Glomerular endothelial cell (primary cell): ENCODE measurements around the gene DDB1. TPM values are rescaled to one million over a fixed set of nuclear protein-coding genes. Genes with fewer than 3 reads are reported as not detected.

Experiments used
- DNase-seq: peaks from one replicate; pipeline ENCODE4 v3.0.0-alpha.2; 2011; ENCODE audit warnings: low read depth, low spot score; ENCODE audit errors: extremely low read depth
- total RNA-seq: library from RNA; depleted of rRNA; stranded (reverse); fragments of >200 nt; gene quantifications from 2 replicates; pipeline ENCODE4 v1.2.3, GENCODE V29; 2015

The DDB1 gene
- total RNA-seq, 1 donor from 2014 or later, result 184 TPM

DNA sequence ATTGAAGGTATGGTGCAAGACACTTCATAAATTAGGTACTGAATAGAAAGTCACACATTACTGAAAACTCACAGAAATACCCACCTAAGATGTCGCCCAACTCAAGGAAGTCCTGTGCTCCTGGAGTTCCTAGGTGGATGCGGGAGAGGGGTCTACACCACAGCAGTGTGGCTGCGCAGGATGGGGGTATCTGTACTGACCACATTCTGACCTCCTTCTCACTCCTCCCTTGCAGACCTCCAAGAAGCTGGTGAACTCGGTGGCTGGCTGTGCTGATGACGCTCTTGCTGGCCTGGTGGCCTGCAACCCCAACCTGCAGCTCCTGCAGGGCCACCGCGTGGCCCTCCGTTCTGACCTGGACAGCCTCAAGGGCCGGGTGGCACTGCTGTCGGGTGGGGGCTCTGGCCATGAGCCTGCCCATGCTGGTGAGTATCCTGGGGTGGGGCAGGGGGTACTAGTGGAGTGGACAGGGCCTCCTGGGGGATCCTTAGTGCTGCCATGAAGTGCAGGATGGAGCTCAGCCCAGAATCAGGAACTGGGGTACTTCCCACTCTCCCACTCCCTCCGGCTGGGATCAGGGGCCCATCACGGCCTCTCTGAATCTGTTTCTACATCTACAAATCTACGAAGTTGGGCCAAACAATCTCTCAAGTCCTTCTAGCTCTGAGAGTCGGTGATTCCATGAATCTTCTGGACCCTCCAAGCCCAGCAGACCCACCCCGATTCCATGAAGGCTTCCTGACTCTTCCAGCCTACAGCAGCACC lies 5.0 kb upstream of the DDB1 start:
- DNase-seq, result no peak

DNA sequence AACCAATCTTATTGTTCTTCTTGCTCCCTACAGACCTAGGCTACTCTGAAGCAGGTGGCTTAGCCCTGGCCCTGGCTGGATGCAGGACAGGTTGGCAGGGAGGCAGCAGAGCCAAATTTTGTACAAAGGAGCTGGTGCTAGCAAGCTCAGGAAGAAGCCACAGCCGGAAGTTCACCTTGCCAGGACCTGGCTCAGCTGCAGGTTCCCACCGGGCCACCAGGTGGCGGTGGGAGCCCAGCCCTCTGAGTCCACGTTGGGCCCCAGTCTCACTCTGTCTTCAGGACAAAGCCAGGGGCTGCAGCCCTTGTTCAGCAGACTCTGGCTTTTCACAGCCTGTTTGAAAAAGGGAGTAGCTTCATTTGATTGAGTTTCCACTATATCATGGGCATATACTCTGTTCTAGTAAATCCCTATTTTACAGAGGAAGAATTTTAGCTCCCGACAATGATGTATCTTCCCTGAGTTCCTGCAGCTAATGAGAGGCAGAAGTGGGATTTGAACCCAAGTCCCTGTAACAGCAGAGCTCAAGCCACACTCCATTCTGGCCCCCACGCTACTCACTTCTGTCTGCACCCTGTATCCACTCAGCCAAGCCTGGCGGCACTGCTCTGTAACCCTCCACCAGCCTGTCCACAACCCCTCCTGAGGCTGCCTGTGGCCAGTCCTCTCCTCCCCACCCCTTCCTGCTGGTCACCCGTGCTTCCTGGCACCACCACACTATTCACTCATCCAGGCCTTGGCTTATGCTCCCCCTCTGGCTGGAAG lies 3.4 kb upstream of the DDB1 start:
- DNase-seq, result no peak

DNA sequence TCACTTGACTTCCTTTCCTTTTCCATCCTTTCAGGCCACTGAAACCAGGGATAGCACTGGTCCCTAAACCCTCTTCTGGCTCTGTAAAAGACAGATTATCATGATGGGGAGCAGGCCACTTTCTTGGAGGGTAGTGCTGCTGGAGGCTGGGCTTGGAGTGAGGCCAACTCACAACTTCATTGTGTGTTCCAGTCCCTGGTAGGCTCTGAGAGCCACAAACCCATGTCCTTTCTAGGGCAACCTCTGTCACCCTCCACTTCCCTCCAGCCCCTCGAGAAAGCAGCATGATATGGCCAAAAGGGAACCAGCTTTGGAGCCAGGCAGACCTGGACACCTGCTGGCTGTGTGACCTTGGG lies 2.4 kb upstream of the DDB1 start:
- no peak for DNase-seq

DNA sequence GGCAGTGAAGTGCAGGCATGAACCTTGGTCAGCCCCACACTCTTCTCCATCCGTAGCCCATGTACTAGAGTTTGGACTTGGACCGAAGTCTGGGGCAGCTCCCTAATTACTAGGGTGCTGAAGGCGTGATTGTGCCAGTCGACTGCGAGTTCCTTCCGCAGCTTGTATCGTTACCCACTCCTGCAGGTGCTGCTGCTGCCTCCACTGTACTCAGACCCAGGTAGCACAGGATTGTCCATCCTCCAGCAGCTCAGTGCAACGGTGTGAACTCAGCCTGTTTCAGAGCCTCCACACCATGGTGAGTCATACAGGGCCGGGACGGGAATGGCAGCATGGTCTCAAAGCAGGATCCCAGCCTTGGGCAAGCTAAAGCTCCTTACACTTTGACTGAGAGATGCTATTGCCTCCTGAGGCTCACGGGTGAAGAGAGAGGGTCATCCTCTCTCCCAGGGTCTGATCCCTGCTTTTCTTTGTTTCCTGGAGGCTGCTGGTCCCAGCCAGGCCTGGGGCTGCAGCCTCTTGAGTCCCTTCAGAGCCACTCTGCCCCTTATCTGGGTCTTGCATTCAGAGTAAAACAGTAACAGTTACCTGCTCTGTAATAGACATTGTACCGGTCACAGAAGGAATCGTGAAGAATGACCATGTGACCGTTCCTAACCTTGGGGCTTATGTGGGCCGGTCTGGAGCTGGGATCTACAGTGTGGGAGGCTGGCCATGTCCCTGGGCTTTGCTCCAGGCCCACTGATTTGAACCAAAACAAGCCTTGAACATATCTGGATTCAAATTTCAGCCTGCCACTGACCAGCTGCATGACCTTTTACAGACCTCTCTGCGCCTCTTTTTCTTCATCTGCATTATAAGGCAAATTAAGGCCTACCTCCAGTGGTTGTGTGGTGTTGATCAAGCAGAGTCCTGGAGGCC lies 1.8 kb upstream of the DDB1 start:
- no peak for DNase-seq

DNA sequence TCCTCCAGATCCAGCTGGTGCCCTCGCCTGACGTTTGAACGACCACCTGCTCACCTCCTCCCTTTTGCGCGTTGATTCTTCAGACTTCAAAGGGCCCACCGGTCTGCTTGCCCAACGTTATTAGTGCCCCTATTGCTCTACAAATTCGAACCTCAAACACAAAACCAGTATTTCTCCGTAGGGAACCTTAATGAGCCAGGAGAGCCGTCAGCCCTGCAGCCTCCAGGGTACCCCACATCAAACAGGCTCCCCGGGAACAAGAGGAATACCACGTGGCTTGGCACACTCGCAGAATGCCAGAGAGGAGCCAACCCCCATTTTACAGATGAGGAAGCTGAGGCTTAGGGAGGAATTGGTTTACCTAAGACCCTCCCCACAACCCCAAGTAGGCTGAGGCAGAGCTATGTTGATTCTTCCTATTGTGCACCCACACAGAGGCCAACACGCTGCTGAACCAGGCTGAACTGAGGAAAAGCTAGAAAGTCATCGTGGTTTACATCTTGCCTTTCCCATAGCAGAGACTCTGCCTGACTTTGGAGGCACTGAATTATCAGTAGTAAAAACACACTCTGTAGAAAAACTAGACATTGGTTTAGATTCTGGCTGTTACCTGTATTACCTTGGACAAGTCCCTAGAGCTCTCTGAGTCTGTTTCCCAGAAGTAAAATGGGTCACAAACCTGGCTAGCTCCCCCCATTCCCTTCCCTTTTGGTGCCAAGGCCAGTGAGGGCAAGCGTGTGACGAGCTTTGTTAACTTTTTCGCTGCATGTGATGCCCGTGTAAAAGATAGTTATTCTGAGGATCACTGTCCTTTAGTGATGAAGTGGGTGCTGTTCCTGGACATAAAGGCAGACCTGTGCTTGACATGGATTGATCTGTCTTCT lies 887 bp upstream of the DDB1 start:
- no peak for DNase-seq

DNA sequence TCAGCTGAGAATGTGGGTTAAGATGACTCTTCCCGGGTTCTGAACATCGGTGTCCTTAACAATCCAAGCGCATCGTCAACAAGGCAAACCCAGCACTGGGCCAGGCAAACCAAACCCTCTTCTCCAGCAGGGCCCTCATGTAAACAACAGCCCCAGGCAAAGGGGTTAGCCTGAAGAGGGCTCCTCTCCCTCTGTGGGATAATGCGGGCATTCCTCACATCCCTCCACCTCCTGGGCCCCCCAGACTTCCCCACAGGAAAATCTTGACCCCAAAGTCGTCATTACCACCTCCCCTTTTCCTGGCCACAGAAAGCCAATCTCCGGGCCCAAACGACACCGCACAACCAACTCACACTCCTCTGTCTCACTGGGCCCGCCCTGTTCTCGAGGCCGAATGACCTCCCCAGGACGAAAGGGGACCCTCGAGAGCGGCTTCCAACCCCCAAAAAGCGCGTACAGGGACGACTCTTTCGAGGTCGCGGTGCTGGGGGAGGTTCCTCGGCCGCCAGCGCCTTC lies 566 bp downstream of the DDB1 start:
- no peak for DNase-seq

DNA sequence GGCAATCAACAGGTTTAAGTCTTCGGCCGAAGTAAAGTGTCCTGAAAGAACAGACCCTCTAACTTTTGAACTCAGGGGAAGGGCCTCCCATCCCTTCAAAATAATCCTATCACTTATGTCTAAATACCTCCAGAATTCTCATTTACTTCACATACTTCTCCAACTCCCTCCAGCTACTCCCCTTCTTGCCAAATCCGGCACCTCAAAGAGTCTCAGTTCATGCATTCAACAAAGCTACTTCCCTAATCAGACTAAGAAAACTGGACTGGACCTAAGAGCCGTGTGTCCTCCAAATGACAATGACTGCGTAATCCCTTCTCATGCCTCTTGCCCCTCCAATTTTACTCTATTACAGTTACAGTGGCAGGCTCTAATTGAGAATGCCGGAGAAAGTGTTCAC lies 1.3 kb downstream of the DDB1 start:
- no peak for DNase-seq

DNA sequence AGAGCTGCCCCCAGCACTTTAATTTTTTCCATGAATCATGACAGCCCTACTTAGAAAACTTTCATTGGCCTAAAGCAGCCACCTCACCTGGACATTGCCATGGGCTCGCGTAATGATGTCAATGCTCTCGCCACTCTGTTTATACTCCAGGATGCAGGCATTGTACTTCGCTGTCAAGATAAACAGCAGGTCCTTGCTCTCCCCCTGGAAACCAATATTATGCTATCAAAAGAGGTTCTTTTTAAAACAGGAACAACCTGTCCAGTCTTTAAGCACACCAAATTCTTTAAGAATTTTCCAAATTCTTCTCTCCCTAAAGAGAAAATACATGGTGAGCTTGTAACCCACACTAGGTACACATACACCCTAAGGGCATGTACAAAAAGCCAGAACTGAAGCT lies 3.0 kb downstream of the DDB1 start:
- no peak for DNase-seq

DNA sequence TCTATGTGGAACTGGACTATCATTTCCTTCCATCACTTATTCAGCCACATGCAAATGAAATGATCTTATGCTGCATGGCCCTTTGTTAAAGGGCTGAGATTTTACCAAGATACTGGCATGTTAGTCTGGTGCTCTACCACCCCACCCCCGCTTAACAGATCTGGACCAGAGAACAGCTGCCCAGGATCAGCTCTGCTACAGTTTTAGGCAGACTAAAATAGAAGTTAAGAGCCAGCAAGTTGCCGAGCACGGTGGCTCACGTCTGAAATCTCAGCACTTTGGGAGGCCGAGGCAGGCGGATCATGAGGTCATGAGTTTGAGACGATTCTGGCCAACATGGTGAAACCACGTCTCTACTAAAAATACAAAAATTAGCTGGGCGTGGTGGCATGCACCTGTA lies 4.6 kb downstream of the DDB1 start:
- no peak for DNase-seq

DNA sequence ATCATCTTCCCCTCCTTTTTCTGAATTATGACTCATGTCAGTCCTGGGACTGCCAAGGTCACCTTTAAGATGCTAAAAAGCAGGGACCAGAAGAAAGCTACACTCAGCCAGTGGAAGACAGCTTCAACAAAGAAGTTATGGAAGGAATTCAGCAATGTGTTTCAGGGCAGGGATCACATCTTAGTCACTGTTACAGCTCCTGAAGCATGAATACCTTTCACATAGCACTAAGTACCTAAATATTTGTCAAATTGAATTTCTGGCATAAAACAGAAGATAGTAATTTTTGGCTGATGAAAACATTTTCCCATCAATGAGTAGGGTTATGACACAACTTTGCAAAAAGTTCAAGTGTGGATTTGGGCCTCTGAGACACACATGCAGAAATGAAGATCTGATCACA lies 5.2 kb downstream of the DDB1 start:
- DNase-seq, result no peak

DNA sequence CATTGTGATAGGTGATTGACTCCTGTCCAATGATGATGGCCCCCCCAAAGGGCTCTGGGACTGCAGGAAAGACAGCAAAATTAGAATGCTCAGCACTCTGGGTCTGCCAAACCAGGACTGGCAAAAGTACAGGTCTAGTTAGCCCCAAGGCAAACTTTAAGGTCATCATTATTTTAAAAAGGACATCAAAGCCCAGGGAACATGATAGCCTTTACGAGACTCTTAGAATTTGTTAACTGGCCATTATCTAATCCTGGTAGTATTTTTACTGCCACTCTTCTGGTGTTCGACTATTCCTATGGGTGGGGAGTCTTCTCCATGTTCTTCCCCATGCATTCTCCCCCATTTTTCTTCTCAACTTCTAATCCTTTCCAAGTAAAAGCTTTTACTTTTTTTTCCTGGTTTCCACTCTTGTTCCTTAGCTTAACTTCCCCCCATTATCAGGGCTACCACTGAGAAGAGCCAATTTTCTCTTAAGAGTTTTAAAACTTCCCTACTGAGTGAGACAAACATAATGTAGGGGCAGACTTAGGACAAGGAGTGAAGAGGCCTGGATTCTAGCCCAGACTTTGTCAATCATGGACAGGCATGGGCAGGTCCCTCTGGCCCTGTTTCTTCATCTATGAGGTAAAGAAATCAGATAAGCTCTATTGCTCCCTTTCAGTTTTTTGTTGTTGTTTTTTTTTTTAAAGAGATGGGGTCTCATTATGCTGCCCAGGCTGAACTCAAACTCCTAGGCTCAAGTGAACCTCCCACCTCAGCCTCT lies 7.1 kb downstream of the DDB1 start:
- DNase-seq, result no peak

DNA sequence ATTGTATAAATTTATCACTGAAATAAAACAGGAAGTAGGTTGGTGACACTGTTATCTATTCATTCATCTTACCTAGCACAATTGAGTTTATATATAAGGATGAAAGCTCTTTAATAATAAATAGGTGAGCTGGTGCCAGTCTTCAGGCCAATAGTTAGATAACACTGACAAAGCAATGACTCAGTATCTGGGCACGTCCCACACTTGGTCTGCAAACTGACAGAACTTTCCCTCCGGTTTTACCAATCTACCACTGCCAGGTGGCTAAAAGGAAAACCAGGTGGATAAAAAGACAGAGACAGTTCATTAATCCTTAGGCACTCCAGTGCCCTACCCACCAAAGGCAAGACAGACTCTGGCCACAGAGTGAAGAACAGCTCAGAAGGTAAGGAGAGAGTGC lies 17.6 kb downstream of the DDB1 start:
- DNase-seq, result no peak

DNA sequence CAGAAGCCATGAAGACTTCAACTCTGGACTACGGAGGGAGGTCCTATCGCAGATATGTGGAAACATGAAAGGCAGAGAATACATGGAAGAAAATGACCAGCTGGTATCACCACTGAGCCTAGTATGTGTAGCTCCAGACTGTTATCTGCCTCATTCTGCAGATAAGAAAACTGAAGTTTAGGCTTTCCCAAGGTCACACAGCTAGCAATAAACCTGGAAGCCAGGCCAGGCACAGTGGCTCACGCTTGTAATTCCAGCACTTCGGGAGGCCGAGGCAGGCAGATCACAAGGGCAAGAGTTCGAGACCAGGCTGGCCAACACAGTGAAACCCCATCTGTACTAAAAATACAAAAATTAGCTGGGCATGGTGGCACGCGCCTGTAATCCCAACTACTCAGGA lies 22.2 kb downstream of the DDB1 start:
- no peak for DNase-seq

DNA sequence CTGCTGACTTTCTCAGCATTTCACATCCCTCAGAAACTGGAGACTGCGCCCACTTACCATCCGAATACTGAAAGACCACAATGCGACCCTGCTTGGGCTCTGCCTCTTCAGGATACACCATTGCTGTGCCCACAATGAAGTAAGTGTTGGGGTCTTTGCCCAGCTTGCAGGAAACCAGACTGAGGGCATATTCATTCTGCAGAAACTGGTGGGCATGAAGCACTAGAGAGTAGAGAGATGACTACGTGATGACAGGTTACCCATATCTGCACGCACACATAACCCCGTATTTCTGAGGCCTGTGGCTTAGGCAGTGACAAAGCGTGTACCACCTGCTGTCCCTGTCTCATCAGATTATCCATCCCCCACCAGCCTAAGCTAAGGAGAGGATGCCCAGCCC lies 23.2 kb downstream of the DDB1 start:
- DNase-seq, result no peak

DNA sequence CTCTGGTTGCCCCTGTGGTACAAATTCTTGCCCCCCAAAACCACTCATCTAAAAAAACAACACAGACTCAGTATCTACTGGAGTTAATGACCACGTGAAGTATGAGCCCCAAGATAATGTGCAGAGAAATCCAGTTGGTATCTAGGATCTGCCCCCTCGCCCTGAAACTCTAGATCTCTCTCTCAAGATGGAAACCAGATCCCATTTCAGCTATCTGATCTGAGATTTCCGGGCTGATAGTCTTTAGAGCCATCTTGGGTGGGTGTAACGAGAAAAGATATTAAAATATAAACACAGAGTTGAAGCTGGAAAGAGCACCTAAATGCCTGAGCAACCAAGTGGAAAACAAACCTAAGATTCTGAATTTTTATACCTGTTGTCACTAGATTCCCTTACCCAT lies 23.8 kb downstream of the DDB1 start:
- no peak for DNase-seq

DNA sequence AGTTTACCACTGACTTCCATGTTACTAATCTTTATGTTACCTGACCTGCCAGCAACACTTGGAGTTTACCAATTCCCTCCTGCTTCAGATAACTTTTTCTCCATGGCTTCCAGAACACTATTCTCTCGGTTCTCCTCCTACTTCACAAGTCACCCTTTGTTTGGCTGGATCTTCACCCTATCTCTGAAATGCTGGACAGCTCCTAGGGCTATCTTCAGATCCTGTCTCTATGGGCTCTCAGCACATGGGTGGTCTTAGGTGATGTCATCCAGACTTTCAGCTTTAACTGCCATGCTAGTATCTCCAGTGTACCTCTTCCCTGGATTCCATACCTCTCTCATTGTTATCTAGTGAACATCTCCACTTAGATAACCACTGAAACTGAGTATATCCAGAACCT lies 25.6 kb downstream of the DDB1 start:
- no peak for DNase-seq

DNA sequence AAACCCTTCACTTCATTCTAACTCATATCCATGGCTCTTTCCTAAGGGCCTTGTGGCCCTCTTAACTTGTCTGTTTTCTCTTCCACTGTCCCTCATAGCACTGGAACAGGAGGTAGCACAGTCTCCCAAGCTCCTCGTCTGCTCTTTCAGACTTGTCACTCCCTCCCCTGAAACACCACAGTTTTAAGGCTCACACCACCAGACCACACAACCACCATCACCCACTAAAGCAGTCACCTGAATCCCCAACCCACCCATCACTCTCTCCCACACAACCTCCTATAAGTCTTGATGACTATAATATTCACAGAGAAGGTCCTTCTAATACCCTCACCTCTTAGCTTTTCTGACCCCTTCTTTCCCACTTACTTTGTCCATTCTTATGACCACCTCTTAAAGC lies 26.7 kb downstream of the DDB1 start:
- DNase-seq, result no peak

DNA sequence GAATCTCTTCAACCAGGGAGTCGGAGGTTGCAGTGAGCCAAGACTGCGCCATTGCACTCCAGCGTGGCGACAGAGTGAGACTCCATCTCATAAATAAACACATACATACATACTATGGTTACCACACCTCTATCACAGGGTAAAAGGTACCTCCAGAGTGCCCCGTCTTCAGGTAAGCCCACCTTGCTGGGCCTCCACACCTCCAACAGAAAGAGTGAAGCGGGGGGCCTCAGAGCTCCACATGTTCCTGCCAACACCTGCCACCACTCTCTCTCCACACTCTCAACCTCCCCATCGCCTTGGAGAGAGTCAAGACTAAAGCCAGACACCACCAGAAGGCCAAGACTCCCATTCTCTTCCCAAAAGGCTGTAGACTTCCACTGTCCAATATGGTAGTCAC lies 27.5 kb downstream of the DDB1 start:
- DNase-seq, result no peak

DNA sequence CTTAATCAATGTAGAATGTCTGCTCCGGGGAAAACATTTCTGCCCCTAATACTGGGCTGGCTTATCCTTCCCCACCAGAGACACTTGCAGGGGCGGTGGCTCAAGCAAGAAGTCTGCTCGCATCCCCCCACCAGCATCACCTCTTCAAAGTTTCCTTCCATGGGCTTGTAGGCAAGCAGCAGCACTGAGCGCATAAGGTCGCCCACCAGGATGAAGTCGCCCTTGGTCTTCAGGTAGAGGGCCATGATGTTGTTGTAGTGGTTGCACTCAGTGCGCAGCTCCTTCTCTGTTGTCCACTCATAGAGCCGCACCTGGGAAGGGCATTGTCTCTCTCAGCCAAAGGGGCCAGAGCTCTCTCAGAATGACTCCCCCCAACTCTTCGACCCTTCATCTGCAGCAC lies 29.2 kb downstream of the DDB1 start:
- DNase-seq, result no peak

DNA sequence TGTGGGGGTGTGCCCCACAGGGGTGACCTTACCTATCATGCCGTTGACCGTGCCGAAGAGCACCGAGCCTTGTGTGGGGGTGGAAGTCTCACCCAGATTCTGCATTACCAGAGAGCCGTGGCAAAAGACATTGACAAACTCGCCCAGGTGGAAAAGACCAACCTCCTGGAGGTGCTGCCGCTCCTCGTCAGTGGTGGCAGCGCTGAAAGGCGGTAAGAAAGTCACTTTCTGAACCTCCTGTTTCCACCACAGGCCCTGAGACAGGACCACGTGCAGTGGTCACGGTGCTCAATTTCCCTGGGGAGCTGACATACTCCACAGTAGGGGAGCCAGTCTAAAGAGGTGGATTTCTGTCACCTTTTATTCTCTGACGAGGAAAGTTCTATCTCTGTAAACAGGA lies 30.4 kb downstream of the DDB1 start:
- DNase-seq, result no peak
